Dendritic cell treated with granulocyte-macrophage colony-stimulating factor and Interleukin-4, amounts not matched to agents 40 ng/mL and 50 ng/mL, for 4 days (primary cell): ENCODE measurements around the gene FLT3.

Experiments used
- H3K27ac Mint-ChIP-seq: one replicate; pipeline ENCODE4 v1.8.0; 2022; ENCODE audit warnings: mild to moderate bottlenecking, mixed read lengths
- H3K27me3 Mint-ChIP-seq: one replicate; pipeline ENCODE4 v1.8.0; 2022; ENCODE audit warnings: mild to moderate bottlenecking, mixed read lengths
- H3K36me3 Mint-ChIP-seq: one replicate; pipeline ENCODE4 v1.8.0; 2022; ENCODE audit warnings: low read depth, mixed read lengths
- H3K4me1 Mint-ChIP-seq: one replicate; pipeline ENCODE4 v1.8.0; 2022; ENCODE audit warnings: low read depth, mixed read lengths
- H3K4me3 Mint-ChIP-seq: one replicate; pipeline ENCODE4 v1.8.0; 2022; ENCODE audit warnings: mild to moderate bottlenecking, moderate library complexity, mixed read lengths
- H3K9me3 Mint-ChIP-seq: one replicate; pipeline ENCODE4 v1.8.0; 2022; ENCODE audit warnings: mixed read lengths
- intact Hi-C: fragments of 100-400 bp; cut with micrococcal nuclease; formaldehyde crosslinking; loops from one replicate; pipeline ENCODE4 v1.15.0; 2022

Gene FLT3

GRCh38 chr13:27988520-27988919, 111.9 kb downstream of the FLT3 start, which contains the start of gene URAD:
Gene URAD, minus strand, starts transcription at chr13:27988693. Its CDS starts 56 bp downstream, at chr13:27988637.
- intact Hi-C loops, result loop anchor here (10.0 kb wide), 1 partner anchor 1014 kb away; no protein-coding TSS in a partner anchor
- Mint-ChIP-seq H3K27ac (no peak within 1 kb of the TSS), H3K9me3 (no peaks in the 10 kb centered on the region), H3K36me3 (no peaks in the 10 kb centered on the region), H3K27me3 (peaks cover 8% of the 10 kb centered on the region), H3K4me1 (no peaks in the 10 kb centered on the region), H3K4me3 (no peak within 1 kb of the TSS)

GRCh38 chr13:27985600-27985999, 114.8 kb downstream of the FLT3 start:
- Mint-ChIP-seq H3K4me1 (peaks cover 4% of the 10 kb centered on the region), H3K4me3 (no peak overlapping the region), H3K27ac (no peak overlapping the region), H3K36me3 (no peaks in the 10 kb centered on the region), H3K27me3 (peaks cover 37% of the 10 kb centered on the region), H3K9me3 (no peaks in the 10 kb centered on the region)
- intact Hi-C loops, result loop anchor here (10.0 kb wide), 1 partner anchor 1011 kb away; no protein-coding TSS in a partner anchor

DNA sequence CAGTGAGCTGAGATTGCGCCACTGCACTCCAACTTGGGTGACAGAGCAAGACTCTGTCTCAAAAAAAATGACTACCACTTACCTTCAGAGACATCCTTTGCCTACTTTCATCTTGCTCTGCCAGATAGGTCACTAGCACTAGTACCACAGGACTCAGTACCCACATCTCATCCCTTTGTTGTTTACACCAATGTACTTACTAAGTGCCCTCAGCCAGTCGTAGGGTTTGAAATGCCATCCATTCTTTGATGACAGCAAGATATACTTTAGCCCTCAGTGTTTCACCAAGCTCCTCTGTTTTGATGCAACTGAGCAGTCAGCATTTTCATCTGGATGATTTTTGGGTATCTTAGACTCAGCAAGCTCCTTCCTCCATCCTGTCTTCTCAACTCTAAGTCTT, 118.0 kb downstream of the FLT3 start:
- Mint-ChIP-seq H3K27ac (no peak overlapping the region), H3K4me1 (peaks cover 20% of the 10 kb centered on the region), H3K9me3 (no peaks in the 10 kb centered on the region), H3K36me3 (no peaks in the 10 kb centered on the region), H3K27me3 (peaks cover 67% of the 10 kb centered on the region), H3K4me3 (no peak overlapping the region)
- intact Hi-C loops, result loop anchor here (5.0 to 10.0 kb wide), 3 partner anchors 450 to 1008 kb away; no protein-coding TSS in a partner anchor

DNA sequence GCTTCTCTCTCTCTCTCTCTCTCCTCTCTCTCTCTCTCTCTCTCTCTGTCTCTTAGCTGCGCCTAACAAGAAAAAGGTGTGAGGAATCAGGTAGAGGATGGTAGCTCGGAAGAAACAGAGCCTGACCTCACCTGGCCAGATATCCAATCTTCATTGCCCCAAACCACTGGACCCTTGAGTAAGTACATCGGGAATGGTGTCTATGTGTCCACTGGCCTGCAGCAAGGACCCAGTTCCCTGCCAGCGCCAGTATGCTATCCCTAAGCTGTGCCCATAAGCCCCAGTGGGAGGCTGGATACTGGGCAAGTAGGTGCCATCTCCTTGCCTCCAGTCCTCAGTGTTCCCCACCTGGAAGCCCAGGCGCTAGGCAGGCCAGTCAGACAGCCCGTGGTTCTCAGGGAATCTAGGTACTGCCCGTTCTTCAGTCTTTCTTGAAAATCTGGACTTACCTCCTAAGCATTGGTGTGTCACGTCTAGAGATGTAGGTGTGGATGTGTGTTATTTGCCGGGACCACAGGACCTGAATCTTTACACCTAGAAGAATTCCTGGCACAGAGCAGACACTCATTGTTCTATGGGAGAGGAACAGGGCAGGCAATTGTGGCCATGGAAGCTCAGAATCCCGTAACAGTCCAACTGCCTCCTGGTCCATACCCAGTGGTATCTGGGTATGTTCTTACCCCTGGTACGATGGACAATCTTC, 119.2 kb downstream of the FLT3 start:
- Mint-ChIP-seq H3K27ac (no peak overlapping the region), H3K27me3 (peaks cover 76% of the 10 kb centered on the region), H3K4me3 (no peak overlapping the region), H3K36me3 (no peaks in the 10 kb centered on the region), H3K4me1 (peaks cover 20% of the 10 kb centered on the region), H3K9me3 (no peaks in the 10 kb centered on the region)
- intact Hi-C loops, result loop anchor here (5.0 to 10.0 kb wide), 3 partner anchors 449 to 1006 kb away; no protein-coding TSS in a partner anchor

- Mint-ChIP-seq H3K4me3 (no peak overlapping the region), H3K27me3 (peaks cover 83% of the 10 kb centered on the region), H3K27ac (no peak overlapping the region), H3K4me1 (peaks cover 23% of the 10 kb centered on the region), H3K9me3 (no peaks in the 10 kb centered on the region), H3K36me3 (no peaks in the 10 kb centered on the region)
- intact Hi-C loops, result loop anchor here (5.0 to 10.0 kb wide), 3 partner anchors 448 to 1006 kb away; no protein-coding TSS in a partner anchor
These were observed 119.9 kb downstream of the FLT3 start for GRCh38 chr13:27980280-27980998.

GRCh38 chr13:27979765-27980279, 120.6 kb downstream of the FLT3 start:
- Mint-ChIP-seq H3K4me1 (peaks cover 26% of the 10 kb centered on the region), H3K27me3 (peaks cover 89% of the 10 kb centered on the region), H3K36me3 (no peaks in the 10 kb centered on the region), H3K4me3 (no peak overlapping the region), H3K9me3 (no peaks in the 10 kb centered on the region), H3K27ac (no peak overlapping the region)
- intact Hi-C loops, result loop anchor here (5.0 to 10.0 kb wide), 3 partner anchors 448 to 1005 kb away; no protein-coding TSS in a partner anchor

DNA sequence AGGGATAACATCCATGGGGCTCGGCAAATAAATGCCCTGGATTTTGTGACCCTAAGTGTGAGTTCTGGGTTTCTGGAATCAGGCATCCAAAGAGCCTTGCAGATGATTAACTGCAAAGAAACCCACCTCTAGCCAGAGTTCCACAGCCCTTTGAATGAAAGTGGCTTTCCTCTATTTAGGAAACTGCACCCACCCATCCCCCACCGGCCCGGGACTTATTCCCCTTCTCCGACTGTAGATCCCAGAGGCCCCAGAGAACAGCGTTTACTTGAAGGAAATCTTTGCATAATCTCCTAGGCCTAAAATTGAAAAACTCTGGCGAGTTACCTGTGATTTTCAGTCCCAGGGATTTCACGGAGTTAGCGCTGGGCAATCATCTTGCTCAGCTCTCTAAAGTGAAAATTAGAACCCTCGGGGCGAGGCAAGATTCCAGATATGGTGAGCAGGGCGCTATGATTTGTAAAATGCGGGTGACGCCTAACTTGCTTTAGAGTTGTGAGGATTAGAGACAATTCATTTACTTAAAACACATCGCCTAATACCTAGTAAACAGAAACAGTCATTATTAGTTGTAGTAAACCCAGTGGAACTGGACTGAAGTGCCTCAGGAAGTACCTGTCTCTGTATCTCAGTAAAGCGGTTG, 121.3 kb downstream of the FLT3 start:
- Mint-ChIP-seq H3K27ac (no peak overlapping the region), H3K4me3 (no peak overlapping the region), H3K36me3 (no peaks in the 10 kb centered on the region), H3K27me3 (peaks cover 96% of the 10 kb centered on the region), H3K4me1 (peaks cover 26% of the 10 kb centered on the region), H3K9me3 (no peaks in the 10 kb centered on the region)
- intact Hi-C loops, result no loop called here

DNA sequence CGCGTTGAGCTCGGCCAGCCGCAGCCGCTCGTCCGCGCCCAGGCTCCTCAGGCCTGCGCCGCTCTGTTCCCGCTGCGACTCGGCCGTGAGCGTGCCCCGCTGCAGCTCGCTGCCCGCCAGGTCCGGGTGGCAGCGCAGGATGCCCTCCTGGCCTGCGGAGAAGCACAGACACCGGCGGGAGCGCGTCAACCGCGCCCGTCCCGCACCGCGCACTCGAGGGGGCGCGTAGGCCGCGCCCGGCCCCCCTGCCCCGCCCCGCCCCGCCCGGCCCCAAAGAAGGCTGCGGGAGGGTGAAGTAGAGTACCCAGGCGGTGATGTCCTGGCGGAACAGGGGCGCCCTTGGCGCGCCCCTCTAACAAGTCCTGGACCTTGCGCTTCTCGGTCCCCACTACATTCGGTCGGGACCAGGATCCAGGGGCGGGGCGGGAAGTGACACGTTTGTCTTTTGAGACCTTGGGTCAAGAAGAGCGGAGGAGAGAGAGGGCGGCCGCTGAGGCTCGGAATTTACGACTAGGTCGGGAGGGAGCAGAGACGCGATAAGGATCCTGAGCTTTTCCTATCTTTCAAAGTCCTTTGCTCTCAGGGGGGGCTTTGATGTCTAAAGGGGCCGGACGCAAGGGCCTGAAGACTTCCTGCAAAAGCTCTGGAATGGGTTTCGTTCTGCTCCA, 121.9 kb downstream of the FLT3 start:
- Mint-ChIP-seq H3K27me3 (peaks cover 98% of the 10 kb centered on the region), H3K4me3 (no peak overlapping the region)
- intact Hi-C loops, result no loop called here

DNA sequence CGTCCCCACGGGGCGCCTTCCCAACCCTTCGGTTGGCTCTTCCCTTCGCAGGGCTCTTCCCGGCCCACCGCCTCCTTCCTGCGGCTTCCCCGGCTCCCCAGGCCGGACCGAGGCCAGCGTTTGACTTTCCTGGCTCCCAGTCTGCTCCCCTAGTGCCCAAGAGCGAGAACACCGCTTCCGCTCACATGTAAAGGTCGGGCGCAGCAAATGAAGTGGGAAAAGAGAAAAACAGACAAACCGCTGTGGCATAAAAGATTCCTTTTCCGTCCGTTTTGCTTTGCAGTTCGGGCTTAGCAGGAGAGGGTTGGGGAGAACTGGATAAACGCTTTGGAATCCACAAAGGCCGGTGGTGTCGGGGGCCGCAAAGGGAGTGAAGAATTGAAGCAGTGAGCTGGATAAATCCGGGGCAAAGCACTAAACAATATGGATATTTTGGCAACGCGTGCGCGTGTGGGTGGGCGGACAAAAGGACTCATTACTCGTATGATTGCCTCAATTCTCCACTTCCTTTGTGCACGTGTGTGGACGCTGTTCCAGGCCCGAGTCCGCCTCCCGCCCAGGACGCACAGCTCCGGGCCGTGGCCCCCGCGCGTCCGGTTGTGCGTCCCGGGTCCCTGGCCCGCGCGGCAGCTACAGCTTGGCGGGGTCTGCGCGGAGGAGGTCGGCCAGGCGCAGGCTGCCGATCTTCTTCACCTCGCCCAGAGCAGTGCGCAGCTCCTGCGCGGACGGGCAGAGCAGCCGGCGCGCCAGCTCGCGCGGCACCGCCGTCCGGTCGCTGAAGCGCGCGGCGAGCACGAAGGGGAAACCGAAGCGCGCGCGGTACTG, 122.7 kb downstream of the FLT3 start:
- Mint-ChIP-seq H3K27ac (no peak overlapping the region), H3K4me3 (no peak overlapping the region), H3K9me3 (no peaks in the 10 kb centered on the region), H3K4me1 (peaks cover 26% of the 10 kb centered on the region), H3K27me3 (peaks cover 97% of the 10 kb centered on the region), H3K36me3 (no peaks in the 10 kb centered on the region)
- intact Hi-C loops, result no loop called here

More for the DNA sequence above, 121.9 kb downstream of the FLT3 start:
- H3K4me1 Mint-ChIP-seq, result peaks cover 26% of the 10 kb centered on the region
- no peak overlapping the region for H3K27ac Mint-ChIP-seq
- no peaks in the 10 kb centered on the region for H3K9me3 Mint-ChIP-seq
- H3K36me3 Mint-ChIP-seq, result no peaks in the 10 kb centered on the region

GRCh38 chr13:27976362-27977091, 123.8 kb downstream of the FLT3 start:
- Mint-ChIP-seq H3K4me1 (peaks cover 26% of the 10 kb centered on the region), H3K36me3 (no peaks in the 10 kb centered on the region), H3K4me3 (no peak overlapping the region), H3K27me3 (peaks cover 97% of the 10 kb centered on the region), H3K27ac (no peak overlapping the region), H3K9me3 (no peaks in the 10 kb centered on the region)
- intact Hi-C loops, result no loop called here

GRCh38 chr13:27975564-27976361, 124.6 kb downstream of the FLT3 start:
- peaks cover 26% of the 10 kb centered on the region for H3K4me1 Mint-ChIP-seq
- no peak overlapping the region for H3K27ac Mint-ChIP-seq
- no peaks in the 10 kb centered on the region for H3K9me3 Mint-ChIP-seq
- no peaks in the 10 kb centered on the region for H3K36me3 Mint-ChIP-seq
- H3K27me3 Mint-ChIP-seq, result peaks cover 97% of the 10 kb centered on the region
- intact Hi-C loops, result no loop called here
- H3K4me3 Mint-ChIP-seq, result no peak overlapping the region
